ENCODE measurements around the gene CDC25B. TPM values are rescaled to one million over a fixed set of nuclear protein-coding genes. Genes with fewer than 3 reads are reported as not detected.

The CDC25B gene
- total and polyA plus RNA-seq, 2 of the 13 experiments (the other 11 are each of a cell fraction or from before 2014, with no cell fraction given), result 14.5 to 19.4 TPM

DNA sequence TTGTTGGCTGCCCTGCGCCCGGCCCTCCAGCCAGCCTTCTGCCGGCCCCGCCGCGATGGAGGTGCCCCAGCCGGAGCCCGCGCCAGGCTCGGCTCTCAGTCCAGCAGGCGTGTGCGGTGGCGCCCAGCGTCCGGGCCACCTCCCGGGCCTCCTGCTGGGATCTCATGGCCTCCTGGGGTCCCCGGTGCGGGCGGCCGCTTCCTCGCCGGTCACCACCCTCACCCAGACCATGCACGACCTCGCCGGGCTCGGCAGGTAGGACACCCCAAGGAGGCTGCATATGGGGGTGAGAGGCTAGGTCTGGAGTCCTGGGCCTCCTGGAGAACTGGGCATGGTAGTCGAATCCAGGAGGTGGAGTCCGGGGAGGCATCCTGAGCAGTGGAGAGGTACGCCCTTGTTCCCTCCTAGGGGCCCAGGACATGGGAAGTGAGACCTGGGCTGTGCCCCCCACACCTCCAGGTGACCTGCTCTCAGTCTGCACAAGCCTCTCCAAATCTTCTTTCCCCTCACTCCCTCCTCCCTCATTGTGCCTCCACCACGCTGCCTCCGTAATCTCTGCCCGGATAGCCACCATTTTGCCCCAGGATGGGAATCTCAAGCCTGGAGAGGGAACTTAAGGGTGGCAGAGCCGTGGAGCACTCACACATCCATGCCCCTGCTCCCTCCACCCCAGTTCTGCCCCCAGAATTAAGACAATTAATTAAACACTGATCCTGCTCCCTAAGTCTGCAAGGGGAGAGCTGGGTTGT lies 541 bp downstream of the CDC25B start:
- in situ Hi-C loops (cut with HindIII; ENCODE audit: extremely low pct_ligation_motif_present, low pct_unique_long_range_greater_than_20kb), result no loop called here
- FAIRE-seq (no peak), DNase-seq (ENCODE audit: low spot score) (no peak), ATAC-seq (peak; percentile 56)
- no TSS peak for BruUV-seq (replicated peaks)
- Histone ChIP-seq H3K79me2 (ENCODE audit: insufficient read depth, low read length) (peaks cover 20% of the 10 kb centered on the region), H3K4me2 (ENCODE audit: low read depth, low read length) (peak overlapping the region; percentile 95), H3K9ac (ENCODE audit: insufficient read depth, low read depth, low read length) (peak overlapping the region; percentile 77), H3K27me3 (ENCODE audit: control insufficient read depth in 1 of 2, insufficient read depth in 2 of 2, low read length in 2 of 2) (no peaks in the 10 kb centered on the region; a peak in 1 of 5 replicates), H4K20me1 (ENCODE audit: insufficient read depth, low read length) (no peaks in the 10 kb centered on the region), H3K9me3 (ENCODE audit: low read length) (no peaks in the 10 kb centered on the region), H3K36me3 (replicated peaks in 1 of 2; ENCODE audit: control insufficient read depth in 1 of 2, insufficient read depth in 2 of 2, low read length in 2 of 2) (peaks cover 12 to 21% of the 10 kb centered on the region in 2 experiments), H3K4me3 (replicated peaks in 1 of 3; ENCODE audit: insufficient read depth in 1 of 3, low read depth in 2 of 3, low read length in 3 of 3) (peak overlapping the region; percentile 76 to 88 (median 85)), H3K4me1 (ENCODE audit: insufficient read depth, low read length) (peaks cover 44% of the 10 kb centered on the region), H2AFZ (ENCODE audit: low read length) (peak overlapping the region; percentile 6), H3K27ac (ENCODE audit: extremely low read length, insufficient read depth, low read length) (peak overlapping the region; percentile 66)
- intact Hi-C loops (cut with micrococcal nuclease; ENCODE audit: unreplicated experiment), result no loop called here
- 1% methylated on average over 32 of the region's 33 CpGs for WGBS (ENCODE audit: low lambda C conversion rate)
- ChIA-PET CTCF (ENCODE audit: low intra/inter-chr PET ratio, low total read pairs) (interaction anchor here (1.4 kb wide), 2 partner anchors 10 to 21 kb away, joined by 3 read pairs; no protein-coding TSS in a partner anchor), POLR2A (interaction anchor here (0.7 to 3.1 kb wide), 7 partner anchors 10 to 904 kb away, joined by 3 to 31 read pairs (median 5); partner anchors contain the start of genes ADISSP, AP5S1, CENPB and SPEF1)
- TF ChIP-seq TMF1 (CRISPR knock-in tag; IDR thresholded peaks at IDR 0.05; ENCODE audit: low read depth) (no peak), ZNF430 (CRISPR knock-in tag; IDR thresholded peaks at IDR 0.05) (peak; percentile 17; the same call in 1 of the 2 replicates), ZNF605 (CRISPR knock-in tag; IDR thresholded peaks at IDR 0.05) (no peak), ZNF549 (CRISPR knock-in tag; IDR thresholded peaks at IDR 0.05) (no peak), SATB2 (CRISPR knock-in tag; IDR thresholded peaks at IDR 0.05) (no peak), ZSCAN25 (CRISPR knock-in tag; IDR thresholded peaks at IDR 0.05) (no peak), CBX5 (CRISPR knock-in tag; IDR thresholded peaks at IDR 0.05; ENCODE audit: borderline replicate concordance) (no peak), SP2 (CRISPR knock-in tag; IDR thresholded peaks at IDR 0.05) (no peak), ZMYM4 (CRISPR knock-in tag; IDR thresholded peaks at IDR 0.05) (no peak), JDP2 (CRISPR knock-in tag; IDR thresholded peaks at IDR 0.05; ENCODE audit: borderline replicate concordance) (no peak), RARG (CRISPR knock-in tag; IDR thresholded peaks at IDR 0.05; ENCODE audit: low read depth) (no peak), ZNF768 (CRISPR knock-in tag; IDR thresholded peaks at IDR 0.05) (peak; percentile 34; the same call in 1 of the 2 replicates), ZNF644 (CRISPR knock-in tag; IDR thresholded peaks at IDR 0.05; ENCODE audit: low read depth) (no peak), ZNF703 (CRISPR knock-in tag; IDR thresholded peaks at IDR 0.05; ENCODE audit: borderline replicate concordance) (no peak), YEATS2 (CRISPR knock-in tag; IDR thresholded peaks at IDR 0.05; ENCODE audit: borderline replicate concordance) (no peak), TCF12 (IDR thresholded peaks at IDR 0.05) (no peak), TCF12 (CRISPR knock-in tag; IDR thresholded peaks at IDR 0.05) (no peak), SPEN (CRISPR knock-in tag; IDR thresholded peaks at IDR 0.05; ENCODE audit: low read depth) (0 out of 2 replicates have a peak, but pooled peaks have one; percentile 22), ZNF101 (CRISPR knock-in tag; IDR thresholded peaks at IDR 0.05; ENCODE audit: borderline replicate concordance, low read depth) (no peak)
- TF ChIP-seq, protein P1, sequence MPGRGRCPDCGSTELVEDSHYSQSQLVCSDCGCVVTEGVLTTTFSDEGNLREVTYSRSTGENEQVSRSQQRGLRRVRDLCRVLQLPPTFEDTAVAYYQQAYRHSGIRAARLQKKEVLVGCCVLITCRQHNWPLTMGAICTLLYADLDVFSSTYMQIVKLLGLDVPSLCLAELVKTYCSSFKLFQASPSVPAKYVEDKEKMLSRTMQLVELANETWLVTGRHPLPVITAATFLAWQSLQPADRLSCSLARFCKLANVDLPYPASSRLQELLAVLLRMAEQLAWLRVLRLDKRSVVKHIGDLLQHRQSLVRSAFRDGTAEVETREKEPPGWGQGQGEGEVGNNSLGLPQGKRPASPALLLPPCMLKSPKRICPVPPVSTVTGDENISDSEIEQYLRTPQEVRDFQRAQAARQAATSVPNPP (CRISPR knock-in tag; IDR thresholded peaks at IDR 0.05), result no peak
- TF ChIP-seq, protein P2, sequence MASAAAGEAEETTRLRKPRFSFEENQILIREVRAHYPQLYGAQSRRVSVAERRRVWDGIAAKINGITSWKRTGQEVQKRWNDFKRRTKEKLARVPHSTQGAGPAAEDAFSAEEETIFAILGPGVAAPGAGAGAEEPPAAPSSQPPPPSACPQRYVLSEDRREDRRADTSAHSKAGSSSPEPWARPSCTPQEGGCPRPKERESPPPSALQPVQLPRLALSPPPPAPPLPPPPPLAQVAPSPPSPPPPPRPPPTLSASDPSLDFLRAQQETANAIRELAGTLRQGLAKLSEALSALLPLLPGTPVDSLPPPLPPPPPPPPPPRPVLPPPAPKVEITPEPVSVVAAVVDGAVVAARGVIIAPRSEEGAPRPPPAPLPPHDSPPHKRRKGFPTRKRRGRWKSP (CRISPR knock-in tag; IDR thresholded peaks at IDR 0.05), result no peak
- TF ChIP-seq, protein P3, sequence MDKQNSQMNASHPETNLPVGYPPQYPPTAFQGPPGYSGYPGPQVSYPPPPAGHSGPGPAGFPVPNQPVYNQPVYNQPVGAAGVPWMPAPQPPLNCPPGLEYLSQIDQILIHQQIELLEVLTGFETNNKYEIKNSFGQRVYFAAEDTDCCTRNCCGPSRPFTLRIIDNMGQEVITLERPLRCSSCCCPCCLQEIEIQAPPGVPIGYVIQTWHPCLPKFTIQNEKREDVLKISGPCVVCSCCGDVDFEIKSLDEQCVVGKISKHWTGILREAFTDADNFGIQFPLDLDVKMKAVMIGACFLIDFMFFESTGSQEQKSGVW (CRISPR knock-in tag; IDR thresholded peaks at IDR 0.05; ENCODE audit: borderline replicate concordance), result no peak
- TF ChIP-seq, protein P4, sequence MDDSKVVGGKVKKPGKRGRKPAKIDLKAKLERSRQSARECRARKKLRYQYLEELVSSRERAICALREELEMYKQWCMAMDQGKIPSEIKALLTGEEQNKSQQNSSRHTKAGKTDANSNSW (CRISPR knock-in tag; IDR thresholded peaks at IDR 0.05; ENCODE audit: borderline replicate concordance), result no peak

Data from HepG2 (cell line).